ENCODE measurements around the gene SMIM17. TPM values are rescaled to one million over a fixed set of nuclear protein-coding genes. Genes with fewer than 3 reads are reported as not detected.

The SMIM17 gene
- total RNA-seq, 1 donor from 2014 or later = not detected

DNA sequence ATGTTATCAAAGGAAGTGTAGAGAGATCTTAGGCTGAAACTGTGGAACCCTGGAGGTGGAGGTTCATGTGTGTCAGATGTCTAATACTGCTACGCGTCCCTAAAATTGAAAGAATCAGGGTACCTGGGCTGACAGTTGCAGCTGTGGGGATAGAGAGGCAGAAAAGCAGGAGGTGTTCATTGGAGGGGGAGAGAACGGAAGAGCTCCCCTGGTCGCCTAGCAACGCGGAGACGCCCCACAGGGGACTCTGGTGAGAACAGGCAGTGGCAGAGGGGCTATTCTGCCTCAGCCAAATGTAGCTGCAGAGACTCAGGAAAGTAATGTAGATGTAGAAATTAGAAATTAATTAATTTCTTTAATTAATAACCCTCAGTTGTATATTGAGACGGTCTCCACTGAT, 38.7 kb downstream of the SMIM17 start:
- no peak for DNase-seq (ENCODE audit: low read depth)
- TF ChIP-seq, protein P1, sequence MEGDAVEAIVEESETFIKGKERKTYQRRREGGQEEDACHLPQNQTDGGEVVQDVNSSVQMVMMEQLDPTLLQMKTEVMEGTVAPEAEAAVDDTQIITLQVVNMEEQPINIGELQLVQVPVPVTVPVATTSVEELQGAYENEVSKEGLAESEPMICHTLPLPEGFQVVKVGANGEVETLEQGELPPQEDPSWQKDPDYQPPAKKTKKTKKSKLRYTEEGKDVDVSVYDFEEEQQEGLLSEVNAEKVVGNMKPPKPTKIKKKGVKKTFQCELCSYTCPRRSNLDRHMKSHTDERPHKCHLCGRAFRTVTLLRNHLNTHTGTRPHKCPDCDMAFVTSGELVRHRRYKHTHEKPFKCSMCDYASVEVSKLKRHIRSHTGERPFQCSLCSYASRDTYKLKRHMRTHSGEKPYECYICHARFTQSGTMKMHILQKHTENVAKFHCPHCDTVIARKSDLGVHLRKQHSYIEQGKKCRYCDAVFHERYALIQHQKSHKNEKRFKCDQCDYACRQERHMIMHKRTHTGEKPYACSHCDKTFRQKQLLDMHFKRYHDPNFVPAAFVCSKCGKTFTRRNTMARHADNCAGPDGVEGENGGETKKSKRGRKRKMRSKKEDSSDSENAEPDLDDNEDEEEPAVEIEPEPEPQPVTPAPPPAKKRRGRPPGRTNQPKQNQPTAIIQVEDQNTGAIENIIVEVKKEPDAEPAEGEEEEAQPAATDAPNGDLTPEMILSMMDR (conservative IDR thresholded peaks at IDR 0.05; ENCODE audit: low read depth, low read length) = no peak
- H3K4me3 ChIP-seq (ENCODE audit: low read depth, low read length) = no peak overlapping the region

DNA sequence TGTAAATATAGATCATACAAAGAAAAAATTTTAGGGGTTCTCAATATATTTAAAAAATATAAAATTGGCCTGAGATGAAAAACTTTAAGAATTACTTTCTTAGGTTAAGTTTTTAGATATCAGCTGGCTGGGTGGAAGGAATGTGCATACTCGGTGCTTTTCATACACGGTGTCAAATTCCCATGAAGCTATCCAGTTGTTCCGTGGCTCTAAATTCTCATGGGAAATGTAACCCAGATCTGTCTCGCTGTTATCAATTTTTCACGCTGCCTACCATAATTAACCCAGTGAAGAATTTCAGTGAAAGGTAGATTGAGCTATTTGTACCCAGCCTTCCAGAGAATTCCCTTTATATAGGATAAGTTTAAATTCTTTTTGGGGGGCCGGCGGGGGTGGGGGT, 40.2 kb downstream of the SMIM17 start:
- TF ChIP-seq, protein P1 (conservative IDR thresholded peaks at IDR 0.05; ENCODE audit: low read depth, low read length) = no peak
- H3K4me3 ChIP-seq (ENCODE audit: low read depth, low read length) = no peak overlapping the region
- DNase-seq (ENCODE audit: low read depth) = no peak

DNA sequence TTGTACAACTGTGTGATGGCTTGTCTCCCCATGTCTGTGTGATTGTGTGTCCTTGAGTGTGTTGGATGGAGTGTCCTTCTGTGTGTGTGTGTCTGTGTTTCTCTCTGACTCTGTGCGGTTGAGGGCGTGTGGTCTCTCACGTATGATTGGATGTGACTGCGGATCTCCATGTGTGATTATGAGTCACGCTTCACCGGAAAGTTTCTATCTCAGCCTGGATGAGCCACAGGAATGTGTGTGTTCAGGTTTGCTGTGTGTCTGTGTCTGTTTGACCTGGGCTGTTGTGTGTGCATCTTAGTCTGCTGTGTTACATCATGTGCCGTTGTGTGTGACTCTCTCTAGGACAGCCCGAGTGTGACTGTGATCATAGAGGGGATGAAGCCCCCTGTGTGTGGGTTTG, 44.1 kb downstream of the SMIM17 start:
- DNase-seq (ENCODE audit: low read depth) = no peak
- TF ChIP-seq, protein P1 (conservative IDR thresholded peaks at IDR 0.05; ENCODE audit: low read depth, low read length) = no peak
- no peak overlapping the region for H3K4me3 ChIP-seq (ENCODE audit: low read depth, low read length)

DNA sequence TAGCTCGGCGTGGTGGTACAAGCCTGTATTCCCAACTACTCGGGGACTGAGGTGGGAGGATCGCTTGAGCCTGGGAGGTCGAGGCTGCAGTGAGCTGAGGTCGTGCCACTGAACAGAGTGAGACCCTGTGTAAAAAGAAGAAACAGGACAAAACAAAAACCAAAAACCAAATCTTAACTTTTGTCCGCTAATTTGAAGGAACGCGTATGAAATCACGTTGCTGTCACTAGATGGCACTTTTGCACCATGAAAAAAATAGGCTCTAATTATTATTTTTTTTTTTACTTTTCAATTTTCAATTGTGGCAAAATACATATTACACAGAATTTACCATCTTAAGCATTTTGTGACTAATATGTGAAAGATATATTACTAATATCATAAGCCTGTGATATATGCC, 46.2 kb downstream of the SMIM17 start:
- H3K4me3 ChIP-seq (ENCODE audit: low read depth, low read length) = no peak overlapping the region
- no peak for DNase-seq (ENCODE audit: low read depth)
- TF ChIP-seq, protein P1 (conservative IDR thresholded peaks at IDR 0.05; ENCODE audit: low read depth, low read length) = no peak

DNA sequence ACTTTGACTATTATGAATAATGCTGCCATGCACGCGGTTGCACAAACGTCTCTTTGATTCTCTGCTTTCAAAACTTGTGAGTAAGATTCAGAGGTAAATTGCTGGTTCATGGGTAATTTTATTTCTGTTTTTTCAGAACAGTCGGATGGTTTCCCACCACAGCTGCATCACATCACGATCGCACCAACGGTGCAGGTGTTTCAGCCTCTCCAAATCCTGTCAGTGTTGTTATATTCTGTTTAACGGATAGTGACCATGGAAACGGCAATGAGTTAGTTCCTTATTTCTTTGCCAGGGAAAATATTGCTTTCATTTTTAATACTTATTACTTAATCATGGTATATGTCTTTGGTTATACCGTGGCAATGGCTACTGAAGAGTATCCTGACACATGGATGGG, 47.7 kb downstream of the SMIM17 start:
- no peak for DNase-seq (ENCODE audit: low read depth)
- TF ChIP-seq, protein P1 (conservative IDR thresholded peaks at IDR 0.05; ENCODE audit: low read depth, low read length) = no peak
- H3K4me3 ChIP-seq (ENCODE audit: low read depth, low read length) = no peak overlapping the region

DNA sequence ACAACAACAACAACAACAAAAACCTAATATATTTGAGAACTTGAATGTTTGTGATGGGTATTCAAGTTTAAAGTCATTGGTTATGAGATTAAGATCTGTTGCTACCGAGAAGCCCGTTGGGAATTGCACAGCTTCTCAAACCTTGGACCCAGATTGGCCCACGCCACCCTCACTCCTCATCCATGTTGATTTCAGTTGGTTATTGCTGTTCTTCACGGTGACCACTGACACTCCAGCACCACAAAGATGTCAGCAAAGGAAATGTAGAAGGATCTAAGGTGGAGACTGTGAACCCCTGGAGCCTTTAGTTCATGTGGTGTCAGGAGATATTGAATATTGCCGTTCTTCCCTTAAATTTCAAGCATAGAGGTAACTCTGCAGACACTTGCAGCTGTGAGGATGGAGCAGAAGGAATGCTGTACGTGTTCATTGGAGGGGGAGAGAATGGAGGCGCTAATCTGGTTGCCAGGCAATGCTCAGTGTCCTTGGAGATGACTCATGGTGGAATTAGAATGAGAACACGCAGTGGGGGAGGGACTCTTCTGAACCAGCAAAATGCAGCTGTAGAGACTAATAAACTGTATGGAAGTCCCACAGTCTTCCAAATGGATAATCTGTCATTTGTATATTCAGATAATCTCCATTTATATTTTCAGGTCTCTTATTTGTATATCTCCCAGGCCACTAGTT, 49.4 kb downstream of the SMIM17 start:
- H3K4me3 ChIP-seq (ENCODE audit: low read depth, low read length) = no peak overlapping the region
- TF ChIP-seq, protein P1 (conservative IDR thresholded peaks at IDR 0.05; ENCODE audit: low read depth, low read length) = no peak
- DNase-seq (ENCODE audit: low read depth) = no peak

DNA sequence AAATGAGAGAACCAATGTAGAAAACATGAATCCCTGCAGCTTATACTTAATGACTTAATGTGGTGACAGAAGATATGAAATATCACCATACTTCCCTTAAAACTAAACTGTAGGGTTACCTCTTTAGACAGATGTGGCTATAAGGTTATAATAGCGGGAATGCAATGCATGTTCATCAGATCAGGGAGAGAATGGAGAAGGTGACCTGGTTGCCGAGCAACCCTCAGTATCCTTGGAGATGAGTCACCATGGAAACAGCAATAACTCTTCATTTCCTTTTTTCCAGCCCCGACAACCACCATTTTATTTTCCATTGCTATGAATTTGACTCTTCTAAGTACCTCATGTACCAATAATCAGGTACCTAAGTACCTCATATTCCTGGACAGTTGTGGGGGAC, 56.6 kb downstream of the SMIM17 start:
- TF ChIP-seq, protein P1 (conservative IDR thresholded peaks at IDR 0.05; ENCODE audit: low read depth, low read length) = no peak
- no peak overlapping the region for H3K4me3 ChIP-seq (ENCODE audit: low read depth, low read length)
- DNase-seq (ENCODE audit: low read depth) = no peak

Data from epithelial cell of proximal tubule (primary cell).